GM12878 (cell line): Measurements from ENCODE around the gene YWHAQ. TPM values are rescaled to one million over a fixed set of nuclear protein-coding genes. Genes with fewer than 3 reads are reported as not detected.
A peak's percentile ranks its signal among the peaks of the same experiment; 100 is the strongest.

Source experiments
- CBX5 ChIP-seq: sonication (generic); IDR thresholded peaks from 2 replicates; pipeline ENCODE4 v1.6.1; 2016; ENCODE audit warnings: low read depth, moderate library complexity, mild to moderate bottlenecking, inconsistent platforms
- CTCF ChIP-seq, 3 experiments: IDR thresholded peaks in 2 of 3; conservative IDR thresholded peaks in 1 of 3; 2 replicates each; pipeline ENCODE4 v1.5.1; 2011; ENCODE audit warnings: low read depth in 3 of 3, low read length in 3 of 3, mild to moderate bottlenecking in 3 of 3, control low read depth in 2 of 3, moderate library complexity in 2 of 3, inconsistent platforms in 1 of 3, mixed read lengths in 1 of 3; ENCODE audit not compliant: control insufficient read depth in 2 of 3, insufficient read depth in 1 of 3; ENCODE audit errors: extremely low read depth in 1 of 3
- CUX1 ChIP-seq: IDR thresholded peaks from 2 replicates; pipeline ENCODE4 v1.6.1; 2012; ENCODE audit warnings: improper control_type of control experiment, low read depth, low read length; ENCODE audit not compliant: insufficient replicate concordance
- E2F4 ChIP-seq: IDR thresholded peaks from 2 replicates; pipeline ENCODE4 v1.6.1; 2012; ENCODE audit warnings: low read depth, low read length, improper control_type of control experiment
- ESRRA ChIP-seq: IDR thresholded peaks from 2 replicates; pipeline ENCODE4 v1.6.1; 2012; ENCODE audit warnings: mild to moderate bottlenecking, low read length, improper control_type of control experiment
- IKZF2 ChIP-seq, 2 experiments: fragments of 450-650 bp; IDR thresholded peaks; 2 replicates each; pipeline ENCODE4 v1.6.1; 2017; ENCODE audit warnings: mild to moderate bottlenecking in 2 of 2, moderate library complexity in 2 of 2
- IRF4 ChIP-seq: IDR thresholded peaks from 2 replicates; pipeline ENCODE4 v1.6.1; 2011; ENCODE audit warnings: low read depth, low read length
- LARP7 ChIP-seq: fragments of 450-650 bp; IDR thresholded peaks from 2 replicates; pipeline ENCODE4 v1.6.1; 2017; ENCODE audit warnings: mild to moderate bottlenecking
- MEF2A ChIP-seq: IDR thresholded peaks from 2 replicates; pipeline ENCODE4 v1.6.1; 2011; ENCODE audit warnings: low read depth, mild to moderate bottlenecking, low read length, moderate library complexity; ENCODE audit not compliant: insufficient read depth
- MLLT1 ChIP-seq: fragments of 450-650 bp; IDR thresholded peaks from 2 replicates; pipeline ENCODE4 v1.6.1; 2016; ENCODE audit warnings: mild to moderate bottlenecking
- MYC ChIP-seq: IDR thresholded peaks from 2 replicates; pipeline ENCODE4 v1.6.1; 2011; ENCODE audit warnings: mild to moderate bottlenecking, low read length, moderate library complexity, inconsistent platforms; ENCODE audit not compliant: insufficient read depth, insufficient replicate concordance, insufficient read length, severe bottlenecking
- NFIC ChIP-seq: IDR thresholded peaks from 2 replicates; pipeline ENCODE4 v1.6.1; 2012; ENCODE audit warnings: low read depth, mild to moderate bottlenecking, inconsistent platforms, low read length, moderate library complexity
- PKNOX1 ChIP-seq: fragments of 450-650 bp; IDR thresholded peaks from 2 replicates; pipeline ENCODE4 v1.6.1; 2016; ENCODE audit warnings: mild to moderate bottlenecking
- POLR2AphosphoS5 ChIP-seq: IDR thresholded peaks from 2 replicates; pipeline ENCODE4 v1.6.1; 2011; ENCODE audit warnings: mild to moderate bottlenecking, low read length, inconsistent platforms
- POU2F2 ChIP-seq: IDR thresholded peaks from 3 replicates; pipeline ENCODE4 v1.6.1; 2011; ENCODE audit warnings: low read depth, mild to moderate bottlenecking, low read length, borderline replicate concordance
- RAD21 ChIP-seq: IDR thresholded peaks from 2 replicates; pipeline ENCODE4 v1.6.1; 2011; ENCODE audit warnings: mild to moderate bottlenecking, low read depth, low read length, moderate library complexity; ENCODE audit not compliant: insufficient read depth
- RB1 ChIP-seq: fragments of 450-650 bp; formaldehyde crosslinking; IDR thresholded peaks from 2 replicates; pipeline ENCODE4 v1.6.1; 2017; ENCODE audit warnings: mild to moderate bottlenecking, borderline replicate concordance
- SMAD1 ChIP-seq: fragments of 450-650 bp; IDR thresholded peaks from 2 replicates; pipeline ENCODE4 v1.6.1; 2018; ENCODE audit warnings: mild to moderate bottlenecking, low read depth; ENCODE audit not compliant: partially characterized antibody
- STAT3 ChIP-seq: IDR thresholded peaks from 2 replicates; pipeline ENCODE4 v1.6.1; 2011; ENCODE audit warnings: low read depth, low read length, improper control_type of control experiment
- YY1 ChIP-seq: IDR thresholded peaks from 2 replicates; pipeline ENCODE4 v1.6.1; 2011; ENCODE audit warnings: low read depth, mild to moderate bottlenecking, low read length
- polyA plus RNA-seq, 11 experiments: library from polyadenylated mRNA; depleted of rRNA in 4 of 11; unstranded in 6 of 11; stranded (reverse) in 5 of 11; fragments of >200 nt; fragmentation: Nextera tagmentation in 4 of 11; fragmentation: Illumina TruSeq in 1 of 11; extraction: Ambion mirVana in 4 of 11; extraction: Trizol in 1 of 11; gene quantifications; 1 replicate in 1 of 11; 2 replicates in 10 of 11; pipeline versions ENCODE4 v1.2.1 to v1.2.3, GENCODE V29; 2011 to 2016; ENCODE audit warnings: inconsistent platforms in 2 of 11, missing spikeins in 2 of 11, low read depth in 1 of 11
- total RNA-seq, 4 experiments: library from RNA; depleted of rRNA in 3 of 4; stranded (reverse); fragments of >200 nt in 3 of 4; fragmentation: Illumina TruSeq in 1 of 4; extraction: Trizol in 1 of 4; gene quantifications; 2 replicates each; pipeline versions ENCODE4 v1.2.1 to v1.2.3, GENCODE V29; 2013 to 2021

YWHAQ gene
- total and polyA plus RNA-seq, 10 of the 15 experiments (the other 5 are each of a cell fraction or from before 2014, with no cell fraction given): 63.0 to 515 (median 219) TPM

- TF ChIP-seq ESRRA: no peak
- peak; percentile 88; the same call in 1 of the 2 replicates for TF ChIP-seq CBX5
- TF ChIP-seq STAT3: peak; percentile 74; the same call in 1 of the 2 replicates
- TF ChIP-seq LARP7: no peak
- no peak for TF ChIP-seq E2F4
- TF ChIP-seq SMAD1: no peak
- TF ChIP-seq RB1: no peak
- TF ChIP-seq PKNOX1: no peak
- 0 out of 2 replicates have a peak, but pooled peaks have one; percentile 36 for TF ChIP-seq POLR2AphosphoS5
- peak; percentile 39 for TF ChIP-seq RAD21
- peak; percentile 98 for TF ChIP-seq IRF4
- peak; percentile 89; the same call in 2 of the 3 replicates for TF ChIP-seq POU2F2
- TF ChIP-seq YY1: peak; percentile 47; the same call in 1 of the 2 replicates
- TF ChIP-seq CUX1: no peak
- no peak for TF ChIP-seq CTCF (IDR thresholded peaks at IDR 0.05 in 2 of 3, conservative IDR thresholded peaks at IDR 0.05 in 1 of 3; ENCODE audit: control insufficient read depth in 2 of 3, extremely low read depth in 1 of 3, insufficient read depth in 1 of 3, low read depth in 3 of 3, low read length in 3 of 3)
- TF ChIP-seq MEF2A: peak; percentile 95
- TF ChIP-seq MLLT1: peak; percentile 82
- TF ChIP-seq NFIC: peak; percentile 98
- TF ChIP-seq MYC: no peak
- TF ChIP-seq IKZF2 (IDR thresholded peaks at IDR 0.05): peak; percentile 97 to 98
Observed at GRCh38 chr2:9656270-9656766, 25.5 kb upstream of the YWHAQ start (continued).
